Smooth muscle cell (in vitro differentiated cells): ENCODE measurements around the gene PHYHD1. TPM values are rescaled to one million over a fixed set of nuclear protein-coding genes. Genes with fewer than 3 reads are reported as not detected.

Experiments used
- DNase-seq: peaks from one replicate; lab custom pipeline; 2025; ENCODE audit not compliant: unreplicated experiment; lab: John Stamatoyannopoulos, UW
- H2AFZ ChIP-seq: fragments of 200-600 bp; sonication (generic); 2 replicates; pipeline ENCODE4 v1.6.0; 2016; ENCODE audit warnings: antibody characterized with exemption, low read depth, mild to moderate bottlenecking
- H3F3A ChIP-seq: fragments of 200-600 bp; sonication (generic); 2 replicates; pipeline ENCODE4 v1.6.0; 2017; ENCODE audit warnings: antibody characterized with exemption, low read depth
- H3K27ac ChIP-seq: fragments of 200-600 bp; sonication (generic); 2 replicates; pipeline ENCODE4 v1.5.1; 2016; ENCODE audit warnings: low read depth, mild to moderate bottlenecking
- H3K27me3 ChIP-seq: fragments of 200-600 bp; sonication (generic); 2 replicates; pipeline ENCODE4 v1.6.1; 2016; ENCODE audit warnings: low read depth, mild to moderate bottlenecking
- H3K36me3 ChIP-seq: fragments of 200-600 bp; sonication (generic); 2 replicates; pipeline ENCODE4 v1.5.1; 2016; ENCODE audit warnings: low read depth
- H3K4me1 ChIP-seq: fragments of 200-600 bp; sonication (generic); 2 replicates; pipeline ENCODE4 v1.5.1; 2016; ENCODE audit warnings: low read depth
- H3K4me2 ChIP-seq: fragments of 200-600 bp; sonication (generic); 2 replicates; pipeline ENCODE4 v1.6.0; 2016; ENCODE audit warnings: mild to moderate bottlenecking
- H3K4me3 ChIP-seq: fragments of 200-600 bp; sonication (generic); 2 replicates; pipeline ENCODE4 v1.5.1; 2016; ENCODE audit warnings: mild to moderate bottlenecking
- H3K79me2 ChIP-seq: fragments of 200-600 bp; sonication (generic); 2 replicates; pipeline ENCODE4 v1.6.0; 2016; ENCODE audit warnings: low read depth, mild to moderate bottlenecking
- H3K9ac ChIP-seq: fragments of 200-600 bp; sonication (generic); 2 replicates; pipeline ENCODE4 v1.6.0; 2016; ENCODE audit warnings: low read depth
- H3K9me3 ChIP-seq: fragments of 200-600 bp; sonication (generic); replicated peaks from 2 replicates; pipeline ENCODE4 v1.5.1; 2016; ENCODE audit warnings: low read depth
- H4K20me1 ChIP-seq: fragments of 200-600 bp; sonication (generic); 2 replicates; pipeline ENCODE4 v1.6.0; 2016; ENCODE audit warnings: low read depth
- CTCF ChIP-seq: fragments of 200-600 bp; sonication (generic); IDR thresholded peaks from 2 replicates; pipeline ENCODE4 v1.5.1; 2017; ENCODE audit warnings: borderline replicate concordance, mild to moderate bottlenecking, antibody characterized with exemption; ENCODE audit not compliant: insufficient read depth, poor library complexity, severe bottlenecking
- WGBS: methylation state at CpG from one replicate; pipeline ENCODE4 v1.1.7; 2016; ENCODE audit warnings: low lambda C conversion rate; 5-methylcytosine and 5-hydroxymethylcytosine counted together
- polyA plus RNA-seq: library from polyadenylated mRNA; unstranded; fragments of >200 nt; fragmentation: Nextera tagmentation; extraction: Ambion mirVana; gene quantifications from 2 replicates; pipeline ENCODE4 v1.2.1, GENCODE V29; 2016
- total RNA-seq: library from RNA; depleted of rRNA; stranded (reverse); fragments of >200 nt; gene quantifications from 2 replicates; pipeline ENCODE4 v1.2.3, GENCODE V29; 2014

PHYHD1 gene
- total and polyA plus RNA-seq, 2 experiments from 2014 or later: 7.3 to 37.6 TPM

DNA sequence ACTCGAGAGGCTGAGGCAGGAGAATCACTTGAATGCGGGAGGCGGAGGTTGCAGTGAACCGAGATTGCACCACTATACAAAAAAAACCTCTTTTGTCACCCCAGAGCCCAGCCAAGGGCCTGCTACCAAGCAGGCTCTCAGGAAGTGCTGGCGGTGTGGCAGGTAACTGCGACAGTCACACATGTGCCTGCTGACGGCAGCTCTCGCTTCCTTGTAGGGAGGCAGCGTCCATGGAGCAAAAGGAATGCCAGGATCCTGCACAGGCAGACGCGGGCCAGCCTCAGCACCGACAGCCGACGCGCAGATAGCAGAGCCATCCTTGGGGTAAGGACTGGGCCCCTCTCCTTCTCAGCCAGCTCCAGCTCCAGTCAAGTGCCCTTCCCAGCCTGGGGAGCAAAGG lies 35.0 kb upstream of the PHYHD1 start:
- Histone ChIP-seq H3K9ac (no peak overlapping the region), H2AFZ (no peak overlapping the region), H3K4me3 (no peak overlapping the region), H3K9me3 (no peaks in the 10 kb centered on the region), H3F3A (peaks cover under 1% of the 10 kb centered on the region), H3K27ac (peak overlapping the region; percentile 73), H3K79me2 (peaks cover 91% of the 10 kb centered on the region), H3K27me3 (no peaks in the 10 kb centered on the region), H3K4me2 (no peak overlapping the region), H4K20me1 (peaks cover 75% of the 10 kb centered on the region), H3K4me1 (peaks cover 13% of the 10 kb centered on the region), H3K36me3 (no peaks in the 10 kb centered on the region)
- 69% methylated on average over 15 of the region's 15 CpGs for WGBS
- no peak for DNase-seq
- TF ChIP-seq CTCF: no peak

DNA sequence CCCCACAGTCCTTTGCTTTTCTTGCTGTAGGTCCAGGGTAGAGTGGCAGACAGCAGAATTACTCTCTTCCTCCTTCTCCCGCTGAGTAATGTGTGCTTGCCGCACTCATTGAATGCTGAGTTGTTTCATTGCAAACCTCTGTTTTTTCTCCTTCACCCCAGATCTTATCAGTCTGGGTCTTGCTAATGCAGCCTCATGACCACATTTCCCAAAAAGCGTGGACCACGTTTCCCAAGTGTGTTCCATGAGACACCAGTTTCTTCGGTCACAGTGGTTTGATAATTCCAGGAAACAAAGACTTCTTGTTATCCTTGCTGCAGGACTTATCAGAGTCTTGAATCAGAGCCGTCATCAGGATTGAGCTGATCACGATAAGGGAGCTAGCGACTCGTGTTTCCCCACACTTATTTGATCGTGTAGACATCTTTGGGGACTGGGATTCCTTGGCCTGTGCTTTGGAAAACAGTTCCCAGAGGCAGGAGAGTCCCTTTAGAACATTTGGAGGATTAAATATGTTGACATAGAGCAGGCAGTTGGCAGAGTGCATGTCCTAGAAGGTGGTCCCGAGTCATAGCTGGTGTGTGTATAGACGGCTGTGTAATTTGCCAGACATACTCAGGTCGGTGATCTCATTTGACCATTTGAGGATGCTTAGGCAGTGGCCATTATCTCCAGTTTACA lies 34.4 kb upstream of the PHYHD1 start:
- Histone ChIP-seq H3K36me3 (no peaks in the 10 kb centered on the region), H3K4me2 (no peak overlapping the region), H3K9me3 (no peaks in the 10 kb centered on the region), H4K20me1 (peaks cover 81% of the 10 kb centered on the region), H3K9ac (no peak overlapping the region), H3K4me1 (peaks cover 12% of the 10 kb centered on the region), H3K27me3 (no peaks in the 10 kb centered on the region), H2AFZ (no peak overlapping the region), H3K27ac (peak overlapping the region; percentile 73), H3K79me2 (peaks cover 93% of the 10 kb centered on the region), H3F3A (peaks cover 4% of the 10 kb centered on the region), H3K4me3 (no peak overlapping the region)
- 28% methylated on average over 13 of the region's 13 CpGs for WGBS
- DNase-seq: no peak
- TF ChIP-seq CTCF: no peak

GRCh38 chr9:128887049-128887448 lies 33.7 kb upstream of the PHYHD1 start:
- H3K36me3 ChIP-seq: no peaks in the 10 kb centered on the region
- 95% methylated on average over 3 of the region's 3 CpGs for WGBS
- H3F3A ChIP-seq: peaks cover 7% of the 10 kb centered on the region
- H3K79me2 ChIP-seq: peaks cover 100% of the 10 kb centered on the region
- no peak for DNase-seq
- H3K27me3 ChIP-seq: no peaks in the 10 kb centered on the region
- H3K4me1 ChIP-seq: peaks cover 12% of the 10 kb centered on the region
- H3K27ac ChIP-seq: peak overlapping the region; percentile 73
- no peaks in the 10 kb centered on the region for H3K9me3 ChIP-seq
- no peak overlapping the region for H3K4me3 ChIP-seq
- H2AFZ ChIP-seq: no peak overlapping the region
- no peak for TF ChIP-seq CTCF
- peaks cover 88% of the 10 kb centered on the region for H4K20me1 ChIP-seq
- no peak overlapping the region for H3K9ac ChIP-seq
- no peak overlapping the region for H3K4me2 ChIP-seq

DNA sequence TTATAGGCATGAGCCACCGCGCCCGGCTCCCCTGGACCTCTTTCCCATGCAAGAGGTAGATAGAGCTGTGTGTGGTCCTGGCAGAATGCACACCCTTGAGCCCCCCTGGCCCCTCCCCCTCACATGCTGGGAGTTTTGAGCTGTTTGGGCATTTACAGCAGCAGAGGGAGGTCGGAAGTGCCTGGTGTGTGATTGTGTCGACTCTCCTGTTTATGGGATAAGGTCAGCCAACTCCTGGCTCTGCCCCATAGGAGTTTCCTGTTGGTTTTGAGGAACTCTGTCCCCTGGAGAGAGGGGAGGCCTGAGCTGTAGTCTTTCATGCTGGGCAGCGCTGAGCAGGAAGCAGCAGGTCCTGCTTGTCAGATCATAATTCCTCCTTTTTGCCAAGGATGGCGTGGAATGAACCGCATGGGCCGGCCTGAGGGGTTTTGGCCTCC lies 32.9 kb upstream of the PHYHD1 start:
- no peak for DNase-seq
- Histone ChIP-seq H2AFZ (no peak overlapping the region), H3K27ac (no peak overlapping the region), H4K20me1 (peaks cover 92% of the 10 kb centered on the region), H3K9ac (no peak overlapping the region), H3K27me3 (no peaks in the 10 kb centered on the region), H3K4me3 (no peak overlapping the region), H3K79me2 (peaks cover 100% of the 10 kb centered on the region), H3K36me3 (no peaks in the 10 kb centered on the region), H3K4me1 (peaks cover 12% of the 10 kb centered on the region), H3K4me2 (no peak overlapping the region), H3K9me3 (no peaks in the 10 kb centered on the region), H3F3A (peaks cover 7% of the 10 kb centered on the region)
- 58% methylated on average over 8 of the region's 9 CpGs for WGBS
- TF ChIP-seq CTCF: no peak
